Dedifferentiated amniotic fluid mesenchymal stem cell (primary cell): ENCODE data around the gene TBPL1.
"Not testable (repeated sequence)": the region's sequence is repeated elsewhere in the genome, so short reads cannot be mapped to it uniquely, and the experiment has no call there.

Source experiments
- DNase-seq: peaks from one replicate; pipeline ENCODE4 v3.0.0-alpha.2; 2016; ENCODE audit errors: extremely low spot score

The TBPL1 gene

GRCh38 chr6:133953634-133954415, 801 bp downstream of the TBPL1 start:
- DNase-seq, result no peak

GRCh38 chr6:133954657-133955576, 1.9 kb downstream of the TBPL1 start:
- no peak for DNase-seq

DNA sequence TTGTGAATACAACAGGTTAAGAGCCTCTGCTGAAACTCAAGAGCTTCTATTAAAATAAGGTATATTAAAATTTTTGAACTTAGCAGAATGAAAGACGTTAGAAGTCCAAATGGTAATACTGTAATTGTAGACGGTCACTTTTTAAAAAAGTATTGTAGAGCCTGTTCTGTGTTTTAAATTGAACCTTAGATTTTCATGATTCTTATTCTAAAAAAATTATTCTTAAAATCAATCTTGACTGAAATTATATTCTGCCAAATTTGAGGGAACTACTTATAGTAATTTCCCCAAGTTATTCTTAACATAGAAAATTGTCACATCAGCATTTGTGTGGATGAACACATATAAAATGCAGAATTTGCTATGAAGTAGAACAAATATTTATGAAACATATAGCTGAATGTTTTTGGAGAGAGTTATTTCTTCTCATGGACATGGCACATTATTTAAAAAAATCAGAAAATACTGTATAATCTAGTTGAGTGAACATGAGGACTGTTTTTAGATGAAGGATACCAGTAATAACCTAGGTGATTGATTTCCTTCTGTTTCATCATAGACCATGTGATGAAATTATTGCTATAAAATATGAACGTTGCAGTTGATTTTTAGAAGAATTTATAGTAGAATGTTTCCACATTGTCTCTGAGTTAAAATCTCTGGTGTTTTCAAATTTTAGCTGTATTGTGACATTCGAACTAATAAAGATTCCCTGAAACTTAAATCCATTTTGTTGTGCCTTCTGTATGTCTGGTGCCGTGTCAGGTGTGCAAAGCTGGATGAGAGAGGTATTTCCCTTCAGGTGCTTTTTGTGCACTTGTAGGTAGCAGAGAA, 2.8 kb downstream of the TBPL1 start:
- no peak for DNase-seq

GRCh38 chr6:133956416-133957049, 3.5 kb downstream of the TBPL1 start:
- DNase-seq, result no peak

GRCh38 chr6:133957227-133957626, 4.2 kb downstream of the TBPL1 start:
- no peak for DNase-seq

- no peak for DNase-seq
Observed at GRCh38 chr6:133957780-133958242, 4.8 kb downstream of the TBPL1 start.

DNA sequence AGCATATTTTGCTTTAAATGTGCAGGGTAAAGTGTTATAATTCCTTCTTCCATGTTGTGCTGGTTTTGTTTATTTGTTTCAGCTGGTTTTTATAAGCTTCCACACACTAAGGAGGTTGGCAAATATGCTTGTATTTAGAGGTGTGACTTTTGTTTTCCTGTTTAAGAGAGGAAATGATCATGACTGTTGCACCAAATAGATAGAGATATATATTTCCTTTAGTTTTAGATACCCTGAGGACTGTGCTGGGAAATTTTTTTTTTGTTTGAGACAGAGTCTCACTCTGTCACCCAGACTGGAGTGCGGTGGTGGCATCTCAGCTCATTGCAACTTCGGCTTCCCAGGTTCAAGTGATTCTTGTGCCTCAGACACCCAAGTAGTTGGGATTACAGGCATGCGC, 5.8 kb downstream of the TBPL1 start:
- DNase-seq, result no peak

GRCh38 chr6:133959667-133960368, 6.8 kb downstream of the TBPL1 start:
- no peak for DNase-seq

GRCh38 chr6:133961831-133962230, 8.8 kb downstream of the TBPL1 start:
- no peak for DNase-seq

- no peak for DNase-seq
Observed at GRCh38 chr6:133964052-133964451, 11.0 kb downstream of the TBPL1 start.

DNA sequence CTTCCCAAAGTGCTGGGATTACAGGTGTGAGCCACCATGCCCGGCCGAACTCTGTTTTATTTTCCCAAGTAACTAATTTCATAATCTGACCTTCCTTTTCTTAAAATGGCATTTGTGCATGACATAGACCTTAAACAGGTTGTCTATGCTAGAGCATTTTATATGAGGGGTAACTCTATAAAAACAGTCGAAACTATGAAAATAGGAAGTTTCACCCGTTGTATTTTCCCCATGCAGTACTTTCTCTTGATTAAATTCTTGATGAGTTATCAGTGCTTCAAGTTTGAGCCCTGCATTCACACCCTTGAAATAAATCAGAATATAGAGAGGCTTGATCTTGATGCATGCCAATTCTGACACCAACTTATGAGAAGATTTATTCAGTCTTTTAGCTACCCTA, 11.7 kb downstream of the TBPL1 start:
- DNase-seq, result no peak

- DNase-seq, result no peak
Observed at GRCh38 chr6:133965817-133966360, 12.9 kb downstream of the TBPL1 start.

DNA sequence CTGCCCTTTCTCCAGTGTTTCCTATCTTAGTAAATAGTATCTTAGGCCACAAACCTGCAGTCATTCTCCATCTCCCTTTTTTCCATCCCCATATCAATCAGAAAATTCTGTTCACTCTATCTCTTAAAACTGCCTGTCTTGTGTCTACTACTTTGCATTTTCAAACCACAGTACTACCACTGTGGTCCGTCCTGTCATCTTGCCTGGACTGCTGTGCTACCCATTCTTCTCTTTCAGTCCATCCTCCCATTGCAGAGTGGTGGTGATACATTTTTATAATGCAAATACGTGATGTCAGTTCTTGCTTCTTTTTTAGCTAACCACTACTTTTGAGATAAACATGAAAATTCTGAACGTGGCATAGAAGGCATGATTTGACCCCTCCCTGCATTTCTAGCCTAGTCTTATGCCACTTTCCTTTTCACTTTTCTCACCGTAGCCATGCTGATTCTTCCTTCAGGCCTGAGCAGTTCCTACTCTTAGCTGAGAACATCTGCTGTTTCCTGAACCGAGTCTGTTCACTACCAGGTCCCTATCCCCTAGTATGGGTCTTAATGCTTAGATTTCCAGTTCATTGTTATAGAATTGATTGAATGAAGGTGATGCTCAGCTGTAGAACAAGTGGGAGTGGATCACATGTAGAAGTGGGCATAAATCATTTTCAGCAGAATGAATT, 13.8 kb downstream of the TBPL1 start:
- no peak for DNase-seq

GRCh38 chr6:133967347-133967746, 14.3 kb downstream of the TBPL1 start:
- DNase-seq, result no peak

GRCh38 chr6:133967835-133968234, 14.8 kb downstream of the TBPL1 start:
- not testable (repeated sequence) for DNase-seq

DNA sequence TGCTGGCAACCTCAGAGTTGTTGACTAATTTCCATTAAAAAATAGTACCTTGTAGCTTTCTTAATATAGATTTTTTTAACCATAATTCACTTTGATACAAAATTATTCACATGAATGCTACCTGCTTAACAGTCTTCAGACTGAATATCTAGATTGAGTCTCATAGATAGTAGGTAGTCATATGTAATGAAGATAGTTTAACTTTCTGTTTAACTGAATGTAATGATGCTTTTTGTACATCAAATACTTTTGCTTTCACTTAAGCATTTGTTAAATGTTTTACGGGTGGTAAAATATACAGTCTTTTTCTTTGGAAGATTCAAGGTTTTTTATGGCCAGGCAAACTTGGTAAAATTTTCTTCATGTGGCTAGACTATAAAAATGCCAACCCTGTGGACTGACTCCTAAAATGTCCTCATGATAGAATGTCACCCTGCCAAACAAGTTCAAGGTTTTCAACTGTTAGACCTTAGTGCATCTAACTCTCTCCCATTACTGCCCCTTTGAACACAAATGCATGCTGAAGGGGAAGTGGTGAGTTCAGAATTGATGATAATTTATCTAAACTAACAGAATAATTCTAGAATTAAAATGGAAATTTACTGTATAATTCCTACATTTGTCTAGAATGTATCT, 16.4 kb downstream of the TBPL1 start:
- DNase-seq, result no peak

DNA sequence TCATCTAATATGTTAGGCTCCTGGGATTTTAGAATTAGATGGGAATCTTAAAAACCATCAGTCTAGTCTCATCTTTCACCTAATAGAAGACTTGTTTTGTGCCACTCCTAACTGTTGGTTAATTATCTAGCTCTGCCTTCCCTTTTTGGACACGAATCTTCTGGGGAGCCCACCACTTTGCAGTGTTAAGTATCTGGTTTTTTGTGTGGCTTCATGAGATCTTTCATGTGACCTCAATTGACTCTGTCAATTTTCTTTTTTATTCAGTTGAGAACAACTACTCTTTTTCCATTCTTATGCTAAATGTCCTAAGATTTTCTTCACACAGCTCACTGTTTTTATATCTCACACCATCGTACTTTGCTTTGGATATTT, 16.9 kb downstream of the TBPL1 start:
- no peak for DNase-seq

DNA sequence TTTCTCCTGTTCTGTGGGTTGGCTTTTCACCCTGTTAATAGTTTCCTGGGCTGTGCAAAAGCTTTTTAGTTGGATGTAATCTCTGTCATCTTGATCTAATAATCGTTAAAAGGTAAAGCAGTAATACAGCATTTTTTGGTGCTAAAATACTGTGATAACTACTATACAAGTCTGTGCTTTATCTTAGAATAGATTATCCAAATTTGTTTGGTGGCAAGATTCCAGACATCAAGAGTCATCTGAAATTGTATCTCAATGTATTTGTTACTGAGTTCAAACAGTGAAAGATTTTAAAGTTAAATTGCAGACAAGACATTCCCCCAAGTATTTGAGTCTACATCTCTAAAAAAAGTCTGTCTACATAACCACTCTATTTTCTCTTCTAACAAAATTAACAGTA, 18.8 kb downstream of the TBPL1 start:
- DNase-seq, result no peak

DNA sequence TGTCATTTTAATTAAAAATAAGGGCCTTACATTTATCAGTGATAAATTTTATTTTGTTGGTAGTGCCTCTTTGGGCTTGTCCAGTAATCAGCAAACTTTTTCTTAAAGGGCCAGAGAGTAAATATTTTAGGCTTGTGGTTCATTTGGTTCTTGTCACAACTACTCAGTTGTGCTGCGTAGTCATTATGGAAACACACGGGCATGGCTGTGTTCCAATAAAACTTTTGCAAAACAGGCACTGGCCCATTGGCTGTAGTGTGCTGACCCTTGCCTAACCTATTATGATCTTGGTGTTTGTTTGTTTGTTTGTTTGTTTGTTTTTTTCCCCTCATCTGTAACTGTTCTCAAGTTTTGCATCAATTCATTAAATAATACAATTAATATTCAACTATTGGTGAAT, 19.4 kb downstream of the TBPL1 start:
- no peak for DNase-seq
